Measurements from ENCODE around the gene ZNF70. TPM values are rescaled to one million over a fixed set of nuclear protein-coding genes. Genes with fewer than 3 reads are reported as not detected.

The ZNF70 gene
- total and polyA plus RNA-seq, 9 of the 15 experiments (the other 6 are each of a cell fraction or from before 2014, with no cell fraction given) = 0.14 to 3.3 (median 1.4) TPM

GRCh38 chr22:23754980-23755636, 4.2 kb upstream of the ZNF70 start:
- no peak for TF ChIP-seq CEBPG (CRISPR knock-in tag; IDR thresholded peaks at IDR 0.05)
- no peak for TF ChIP-seq CEBPG (tag; conservative IDR thresholded peaks at IDR 0.05 in 1 of 2, IDR thresholded peaks at IDR 0.05 in 1 of 2)
- no peak for TF ChIP-seq NR1H2 (CRISPR knock-in tag; IDR thresholded peaks at IDR 0.05)
- no peak for TF ChIP-seq U2AF1 (optimal IDR thresholded peaks at IDR 0.05; ENCODE audit: low read depth, low read length)
- no peak for TF ChIP-seq MCM5 (IDR thresholded peaks at IDR 0.05; ENCODE audit: low read depth)
- no peak for TF ChIP-seq HDAC2 (IDR thresholded peaks at IDR 0.05)
- no peak for TF ChIP-seq NBN (IDR thresholded peaks at IDR 0.05; ENCODE audit: low read depth)
- TF ChIP-seq RAD21 (CRISPR knock-in tag; conservative IDR thresholded peaks at IDR 0.05 in 1 of 2, IDR thresholded peaks at IDR 0.05 in 1 of 2) = no peak
- TF ChIP-seq ZHX1 (conservative IDR thresholded peaks at IDR 0.05; ENCODE audit: low read length) = no peak
- no peak for TF ChIP-seq MLX (CRISPR knock-in tag; conservative IDR thresholded peaks at IDR 0.05)
- TF ChIP-seq, protein P1, sequence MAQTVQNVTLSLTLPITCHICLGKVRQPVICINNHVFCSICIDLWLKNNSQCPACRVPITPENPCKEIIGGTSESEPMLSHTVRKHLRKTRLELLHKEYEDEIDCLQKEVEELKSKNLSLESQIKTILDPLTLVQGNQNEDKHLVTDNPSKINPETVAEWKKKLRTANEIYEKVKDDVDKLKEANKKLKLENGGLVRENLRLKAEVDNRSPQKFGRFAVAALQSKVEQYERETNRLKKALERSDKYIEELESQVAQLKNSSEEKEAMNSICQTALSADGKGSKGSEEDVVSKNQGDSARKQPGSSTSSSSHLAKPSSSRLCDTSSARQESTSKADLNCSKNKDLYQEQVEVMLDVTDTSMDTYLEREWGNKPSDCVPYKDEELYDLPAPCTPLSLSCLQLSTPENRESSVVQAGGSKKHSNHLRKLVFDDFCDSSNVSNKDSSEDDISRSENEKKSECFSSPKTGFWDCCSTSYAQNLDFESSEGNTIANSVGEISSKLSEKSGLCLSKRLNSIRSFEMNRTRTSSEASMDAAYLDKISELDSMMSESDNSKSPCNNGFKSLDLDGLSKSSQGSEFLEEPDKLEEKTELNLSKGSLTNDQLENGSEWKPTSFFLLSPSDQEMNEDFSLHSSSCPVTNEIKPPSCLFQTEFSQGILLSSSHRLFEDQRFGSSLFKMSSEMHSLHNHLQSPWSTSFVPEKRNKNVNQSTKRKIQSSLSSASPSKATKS (CRISPR knock-in tag; IDR thresholded peaks at IDR 0.05) = no peak
- no peak overlapping the region for H3K27ac ChIP-seq (ENCODE audit: extremely low read depth, low read depth, low read length)
- ATAC-seq (no peak), FAIRE-seq (no peak), DNase-seq (ENCODE audit: extremely low read depth in 1 of 4, low spot score in 3 of 4) (no peak)
- no peak overlapping the region for H2AFZ ChIP-seq (ENCODE audit: low read depth, low read length)
- POLR2A ChIA-PET = interaction anchor here (0.7 kb wide), 1 partner anchor 9 kb away, joined by 3 read pairs; no protein-coding TSS in a partner anchor
- in situ Hi-C loops (cut with MboI) = no loop called here
- no TSS peak for BruUV-seq (replicated peaks)
- H4K20me1 ChIP-seq (replicated peaks; ENCODE audit: control insufficient read depth, insufficient read depth, low read length) = no peaks in the 10 kb centered on the region
- intact Hi-C loops (cut with micrococcal nuclease) = no loop called here
- H3K4me3 ChIP-seq = no peak overlapping the region
- no peak overlapping the region for H3K9ac ChIP-seq (ENCODE audit: insufficient read depth in 1 of 2, low read depth in 2 of 2, low read length in 2 of 2)
- H3K79me2 ChIP-seq (ENCODE audit: control insufficient read depth, insufficient read depth, low read length) = peaks cover 6% of the 10 kb centered on the region; the same call in 2 of the 3 replicates
- 29% methylated on average over 4 of the region's 6 CpGs for WGBS (ENCODE audit: insufficient coverage, low coverage, missing lambda C conversion rate)
- CTCF ChIA-PET (ENCODE audit: low intra/inter-chr PET ratio) = no interaction called here
- no peaks in the 10 kb centered on the region for H3K9me3 ChIP-seq (replicated peaks; ENCODE audit: control insufficient read depth, insufficient read depth, low read depth, low read length)
- no peak overlapping the region for H3K4me2 ChIP-seq (ENCODE audit: insufficient read depth, low read length)
- H3K36me3 ChIP-seq (ENCODE audit: control insufficient read depth, insufficient read depth, low read length) = no peaks in the 10 kb centered on the region
- peaks cover 4 to 21% of the 10 kb centered on the region in 2 experiments; a peak in 4 of 5 replicates for H3K4me1 ChIP-seq (replicated peaks in 1 of 2; ENCODE audit: control insufficient read depth in 2 of 2, insufficient read depth in 2 of 2, low read length in 2 of 2)
- H3K9me1 ChIP-seq (ENCODE audit: control insufficient read depth, insufficient read depth, low read length) = no peaks in the 10 kb centered on the region
- no peaks in the 10 kb centered on the region for H3K27me3 ChIP-seq (ENCODE audit: control insufficient read depth in 2 of 2, insufficient read depth in 2 of 2, low read length in 2 of 2)

Measured in K562 (cell line).